GM12865 (cell line): ENCODE measurements around the gene LRP2BP.

Source experiments
- DNase-seq: peaks from one replicate; pipeline ENCODE4 v3.0.0; 2010; ENCODE audit warnings: low read depth
- H3K4me3 ChIP-seq: 2 replicates; pipeline ENCODE4 v1.5.1; 2011; ENCODE audit warnings: mild to moderate bottlenecking, low read depth, low read length, control low read depth
- CTCF ChIP-seq: IDR thresholded peaks from 2 replicates; pipeline ENCODE4 v1.5.1; 2011; ENCODE audit warnings: low read length, control low read depth, low read depth, inconsistent platforms; ENCODE audit not compliant: insufficient read depth; ENCODE audit errors: missing control alignments

Gene LRP2BP

GRCh38 chr4:185426960-185427688 lies 31.4 kb upstream of the LRP2BP start:
- TF ChIP-seq CTCF = no peak
- no peak overlapping the region for H3K4me3 ChIP-seq
- DNase-seq = no peak

- H3K4me3 ChIP-seq = peak within 1 kb of the TSS; percentile 78
- peak; percentile 94 for DNase-seq
- TF ChIP-seq CTCF = no peak
These were observed 30.1 kb upstream of the LRP2BP start, which contains the start of gene UFSP2 for GRCh38 chr4:185425647-185426352. UFSP2 (minus strand) TSS chr4:185425964; CDS start chr4:185425868, 96 bp downstream.

- TF ChIP-seq CTCF = no peak
- peak; percentile 38 for DNase-seq
- peak overlapping the region; percentile 78 for H3K4me3 ChIP-seq
These were observed 29.4 kb upstream of the LRP2BP start for GRCh38 chr4:185424905-185425646.

- H3K4me3 ChIP-seq = no peak overlapping the region
- TF ChIP-seq CTCF = no peak
- DNase-seq = no peak
These were observed 25.8 kb upstream of the LRP2BP start for GRCh38 chr4:185421366-185422124.

- no peak for TF ChIP-seq CTCF
- no peak for DNase-seq
- no peak overlapping the region for H3K4me3 ChIP-seq
These were observed 21.2 kb upstream of the LRP2BP start for GRCh38 chr4:185416955-185417354.

GRCh38 chr4:185412412-185412811 lies 16.7 kb upstream of the LRP2BP start:
- H3K4me3 ChIP-seq = no peak overlapping the region
- no peak for TF ChIP-seq CTCF

More at GRCh38 chr4:185412412-185412811, 16.7 kb upstream of the LRP2BP start:
- no peak for DNase-seq
